A673 (cell line): ENCODE results near the gene CMTM8. TPM values are rescaled to one million over a fixed set of nuclear protein-coding genes. Genes with fewer than 3 reads are reported as not detected.

ENCODE experiments used
- BruUV-seq: library from RNA; stranded (reverse); fragments of 400-500 nt; replicated peaks from 2 replicates; lab custom pipeline; 2021; lab: Mats Ljungman, UMichigan
- CTCF ChIA-PET: fragments of 300-600 bp; sonication (Branson Sonifier 250); formaldehyde crosslinking; loops from one replicate; lab custom pipeline; 2022; ENCODE audit warnings: antibody characterized with exemption; lab: Charles Lee
- POLR2A ChIA-PET: fragments of 300-600 bp; sonication (Branson Sonifier 250); formaldehyde crosslinking; loops from one replicate; lab custom pipeline; 2022; ENCODE audit warnings: antibody characterized with exemption; ENCODE audit not compliant: low non-redundant PET; lab: Charles Lee
- DNase-seq: peaks from one replicate; pipeline ENCODE4 v3.0.0-alpha.2; 2015; ENCODE audit warnings: low spot score
- H3K27ac ChIP-seq: fragments of 200-600 bp; sonication (generic); 2 replicates; pipeline ENCODE4 v1.5.1; 2016; ENCODE audit warnings: mixed run types, low read depth, mild to moderate bottlenecking, mixed read lengths, antibody characterized with exemption, low read length; ENCODE audit not compliant: poor library complexity, severe bottlenecking
- H3K27me3 ChIP-seq: fragments of 200-600 bp; sonication (generic); replicated peaks from 2 replicates; pipeline ENCODE4 v1.6.1; 2017; ENCODE audit warnings: mixed run types, low read depth, mild to moderate bottlenecking, mixed read lengths, antibody characterized with exemption, low read length; ENCODE audit not compliant: insufficient read depth, poor library complexity
- H3K36me3 ChIP-seq: fragments of 200-600 bp; sonication (generic); 2 replicates; pipeline ENCODE4 v1.6.1; 2016; ENCODE audit warnings: mixed run types, mild to moderate bottlenecking, mixed read lengths, antibody characterized with exemption, low read length; ENCODE audit not compliant: insufficient read depth, poor library complexity, severe bottlenecking
- H3K4me1 ChIP-seq: fragments of 200-600 bp; sonication (generic); 2 replicates; pipeline ENCODE4 v1.6.1; 2017; ENCODE audit warnings: mixed run types, mild to moderate bottlenecking, mixed read lengths, antibody characterized with exemption, low read length; ENCODE audit not compliant: insufficient read depth, poor library complexity, severe bottlenecking
- H3K4me3 ChIP-seq: fragments of 200-600 bp; sonication (generic); 2 replicates; pipeline ENCODE4 v1.5.1; 2016; ENCODE audit warnings: low read depth, mixed run types, mild to moderate bottlenecking, mixed read lengths, low read length; ENCODE audit not compliant: poor library complexity, severe bottlenecking
- H3K9me3 ChIP-seq: fragments of 200-600 bp; sonication (generic); 2 replicates; pipeline ENCODE4 v1.6.1; 2016; ENCODE audit warnings: mixed run types, low read depth, mild to moderate bottlenecking, mixed read lengths, antibody characterized with exemption, low read length; ENCODE audit not compliant: poor library complexity, severe bottlenecking
- EZH2 ChIP-seq: fragments of 200-600 bp; sonication (generic); IDR thresholded peaks from 2 replicates; pipeline ENCODE4 v1.6.1; 2017; ENCODE audit warnings: borderline replicate concordance, low read depth, mild to moderate bottlenecking, mixed read lengths, antibody characterized with exemption, low read length; ENCODE audit not compliant: poor library complexity, severe bottlenecking
- intact Hi-C: fragments of 100-400 bp; cut with micrococcal nuclease; formaldehyde crosslinking; loops from one replicate; pipeline ENCODE4 v1.10.0; 2022; ENCODE audit not compliant: unreplicated experiment
- total RNA-seq: library from RNA; stranded (reverse); gene quantifications from 2 replicates; pipeline ENCODE4 v1.2.3, GENCODE V29; 2021
- TF ChIP-seq, protein P1 (sequence below): fragments of 300-800, 200-600 bp; sonication (generic); conservative IDR thresholded peaks from 2 replicates; pipeline ENCODE4 v1.5.1; 2017; ENCODE audit warnings: low read depth, mild to moderate bottlenecking, antibody characterized with exemption, low read length, moderate library complexity, mixed read lengths

CMTM8 gene
- total RNA-seq, 1 experiment from 2014 or later: 2.1 TPM

- Histone ChIP-seq H3K27ac (no peak overlapping the region), H3K9me3 (peaks cover 5% of the 10 kb centered on the region), H3K4me1 (no peaks in the 10 kb centered on the region), H3K4me3 (no peak overlapping the region), H3K36me3 (no peaks in the 10 kb centered on the region), H3K27me3 (no peaks in the 10 kb centered on the region)
- ChIA-PET POLR2A (no interaction called here), CTCF (no interaction called here)
- TF ChIP-seq, protein P1, sequence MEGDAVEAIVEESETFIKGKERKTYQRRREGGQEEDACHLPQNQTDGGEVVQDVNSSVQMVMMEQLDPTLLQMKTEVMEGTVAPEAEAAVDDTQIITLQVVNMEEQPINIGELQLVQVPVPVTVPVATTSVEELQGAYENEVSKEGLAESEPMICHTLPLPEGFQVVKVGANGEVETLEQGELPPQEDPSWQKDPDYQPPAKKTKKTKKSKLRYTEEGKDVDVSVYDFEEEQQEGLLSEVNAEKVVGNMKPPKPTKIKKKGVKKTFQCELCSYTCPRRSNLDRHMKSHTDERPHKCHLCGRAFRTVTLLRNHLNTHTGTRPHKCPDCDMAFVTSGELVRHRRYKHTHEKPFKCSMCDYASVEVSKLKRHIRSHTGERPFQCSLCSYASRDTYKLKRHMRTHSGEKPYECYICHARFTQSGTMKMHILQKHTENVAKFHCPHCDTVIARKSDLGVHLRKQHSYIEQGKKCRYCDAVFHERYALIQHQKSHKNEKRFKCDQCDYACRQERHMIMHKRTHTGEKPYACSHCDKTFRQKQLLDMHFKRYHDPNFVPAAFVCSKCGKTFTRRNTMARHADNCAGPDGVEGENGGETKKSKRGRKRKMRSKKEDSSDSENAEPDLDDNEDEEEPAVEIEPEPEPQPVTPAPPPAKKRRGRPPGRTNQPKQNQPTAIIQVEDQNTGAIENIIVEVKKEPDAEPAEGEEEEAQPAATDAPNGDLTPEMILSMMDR: no peak
- no peak for TF ChIP-seq EZH2
- no TSS peak for BruUV-seq
- intact Hi-C loops: no loop called here
- no peak for DNase-seq
Measured at GRCh38 chr3:32258869-32259268, 20.4 kb downstream of the CMTM8 start.

DNA sequence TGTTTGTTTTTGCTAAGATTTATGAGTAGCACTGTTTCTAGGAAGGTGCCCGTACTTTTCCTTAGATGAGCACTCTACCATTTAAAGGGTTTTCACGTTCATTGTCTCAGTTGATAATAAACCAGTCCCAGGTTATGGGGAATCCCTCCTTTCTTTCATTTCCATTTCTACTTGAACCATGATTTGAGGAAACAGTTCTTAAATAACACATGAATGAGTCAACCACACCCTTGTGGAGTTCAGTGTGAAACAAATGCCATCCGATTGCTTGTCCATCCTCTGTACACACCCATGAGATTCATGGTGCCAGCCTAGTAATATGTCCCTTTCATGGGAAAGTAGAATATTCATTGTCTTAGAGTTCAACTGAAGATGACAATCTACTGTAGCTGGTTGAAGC is 23.1 kb downstream of the CMTM8 start:
- CTCF ChIA-PET: no interaction called here

DNA sequence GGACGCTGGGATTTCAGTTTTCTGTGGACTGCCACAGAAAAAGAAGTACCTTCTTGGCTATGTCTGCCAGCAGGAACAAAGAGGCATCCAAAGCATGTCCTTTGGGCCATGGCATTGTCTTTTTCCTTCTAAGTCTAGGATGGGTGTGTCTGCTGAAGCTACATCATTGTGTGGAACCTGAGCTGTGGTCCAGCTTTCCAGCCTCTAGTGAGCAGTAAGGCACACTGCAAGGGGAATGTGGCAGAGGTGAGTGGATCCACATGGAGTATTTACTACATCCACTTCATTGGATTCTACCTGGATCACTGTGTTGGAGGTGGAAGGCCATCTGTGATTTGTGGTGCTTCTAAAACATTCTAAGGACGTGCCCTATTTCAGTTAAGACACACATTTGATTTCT is 23.7 kb downstream of the CMTM8 start:
- BruUV-seq: no TSS peak
- Histone ChIP-seq H3K4me1 (no peaks in the 10 kb centered on the region), H3K36me3 (no peaks in the 10 kb centered on the region), H3K4me3 (no peak overlapping the region), H3K9me3 (no peaks in the 10 kb centered on the region), H3K27ac (no peak overlapping the region), H3K27me3 (no peaks in the 10 kb centered on the region)
- intact Hi-C loops: no loop called here
- POLR2A ChIA-PET: no interaction called here
- no peak for DNase-seq
- no peak for TF ChIP-seq EZH2
- TF ChIP-seq, protein P1: no peak
- CTCF ChIA-PET: no interaction called here

More for the DNA sequence above, 23.1 kb downstream of the CMTM8 start:
- Histone ChIP-seq H3K36me3 (no peaks in the 10 kb centered on the region), H3K27me3 (no peaks in the 10 kb centered on the region), H3K27ac (no peak overlapping the region), H3K9me3 (no peaks in the 10 kb centered on the region), H3K4me3 (no peak overlapping the region), H3K4me1 (no peaks in the 10 kb centered on the region)
- no TSS peak for BruUV-seq
- POLR2A ChIA-PET: no interaction called here
- DNase-seq: no peak
- no peak for TF ChIP-seq EZH2
- TF ChIP-seq, protein P1: no peak
- intact Hi-C loops: no loop called here
